ENCODE results near the gene INSL3. TPM values are rescaled to one million over a fixed set of nuclear protein-coding genes. Genes with fewer than 3 reads are reported as not detected.
A peak's percentile ranks its signal among the peaks of the same experiment; 100 is the strongest.

The INSL3 gene
- total RNA-seq, 1 experiment from 2014 or later = not detected

- peak; percentile 74 for DNase-seq (ENCODE audit: low read depth, low spot score)
- in situ Hi-C loops (cut with HindIII; ENCODE audit: low pct_unique_long_range_greater_than_20kb, low sequenced_read_pairs) = no loop called here
Observed at GRCh38 chr19:17775245-17775927, 45.9 kb downstream of the INSL3 start.

- in situ Hi-C loops (cut with HindIII; ENCODE audit: low pct_unique_long_range_greater_than_20kb, low sequenced_read_pairs) = no loop called here
- peak; percentile 29 for DNase-seq (ENCODE audit: low read depth, low spot score)
Observed at GRCh38 chr19:17772172-17772571, 49.1 kb downstream of the INSL3 start.

GRCh38 chr19:17770613-17771012 lies 50.7 kb downstream of the INSL3 start:
- in situ Hi-C loops (cut with HindIII; ENCODE audit: low pct_unique_long_range_greater_than_20kb, low sequenced_read_pairs) = no loop called here

GRCh38 chr19:17767559-17767958 lies 53.8 kb downstream of the INSL3 start:
- in situ Hi-C loops (cut with HindIII; ENCODE audit: low pct_unique_long_range_greater_than_20kb, low sequenced_read_pairs) = no loop called here
- DNase-seq (ENCODE audit: low read depth, low spot score) = no peak

More at GRCh38 chr19:17770613-17771012, 50.7 kb downstream of the INSL3 start:
- no peak for DNase-seq (ENCODE audit: low read depth, low spot score)

- DNase-seq (ENCODE audit: low read depth, low spot score) = peak; percentile 90
- in situ Hi-C loops (cut with HindIII; ENCODE audit: low pct_unique_long_range_greater_than_20kb, low sequenced_read_pairs) = no loop called here
Observed at GRCh38 chr19:17766543-17767131, 54.7 kb downstream of the INSL3 start.

Small RNA genes within 50 kb of the gene (small RNA-seq; reads per million reads assigned to genes)
- gene SNORA68 = 0 reads per million in 2 experiments

Other genes with a start within 250 kb of the INSL3 start
- 0.26 and 0.61 TPM in 2 replicates for gene UNC13A, start 133.2 kb downstream of the INSL3 start, total RNA-seq (2014; rRNA removed; shearing (Covaris generic))
- gene MAP1S, start 102.0 kb downstream of the INSL3 start, total RNA-seq (2014; rRNA removed; shearing (Covaris generic)) = 10.0 and 12.3 TPM in 2 replicates
- 0.85 and 0.92 TPM in 2 replicates for gene FCHO1, start 70.0 kb downstream of the INSL3 start, total RNA-seq (2014; rRNA removed; shearing (Covaris generic))
- gene B3GNT3, start 26.4 kb downstream of the INSL3 start, total RNA-seq (2014; rRNA removed; shearing (Covaris generic)) = not detected in 2 replicates
- 0.24 and 0.48 TPM in 2 replicates for gene JAK3, start 26.5 kb upstream of the INSL3 start, total RNA-seq (2014; rRNA removed; shearing (Covaris generic))
- gene RPL18A, start 38.4 kb upstream of the INSL3 start, total RNA-seq (2014; rRNA removed; shearing (Covaris generic)) = 1,450 and 1,494 TPM in 2 replicates
- gene SLC5A5, start 50.4 kb upstream of the INSL3 start, total RNA-seq (2014; rRNA removed; shearing (Covaris generic)) = 0.11 TPM in 1 of 2 replicates, not detected in the other
- gene CCDC124, start 111.5 kb upstream of the INSL3 start, total RNA-seq (2014; rRNA removed; shearing (Covaris generic)) = 21.4 and 30.0 TPM in 2 replicates
- 3.5 and 4.6 TPM in 2 replicates for gene KCNN1, start 145.6 kb upstream of the INSL3 start, total RNA-seq (2014; rRNA removed; shearing (Covaris generic))
- 14.8 and 17.4 TPM in 2 replicates for gene ARRDC2, start 186.7 kb upstream of the INSL3 start, total RNA-seq (2014; rRNA removed; shearing (Covaris generic))